ENCODE measurements around the gene PLEKHM3. TPM values are rescaled to one million over a fixed set of nuclear protein-coding genes. Genes with fewer than 3 reads are reported as not detected.

PLEKHM3 gene, protein sequence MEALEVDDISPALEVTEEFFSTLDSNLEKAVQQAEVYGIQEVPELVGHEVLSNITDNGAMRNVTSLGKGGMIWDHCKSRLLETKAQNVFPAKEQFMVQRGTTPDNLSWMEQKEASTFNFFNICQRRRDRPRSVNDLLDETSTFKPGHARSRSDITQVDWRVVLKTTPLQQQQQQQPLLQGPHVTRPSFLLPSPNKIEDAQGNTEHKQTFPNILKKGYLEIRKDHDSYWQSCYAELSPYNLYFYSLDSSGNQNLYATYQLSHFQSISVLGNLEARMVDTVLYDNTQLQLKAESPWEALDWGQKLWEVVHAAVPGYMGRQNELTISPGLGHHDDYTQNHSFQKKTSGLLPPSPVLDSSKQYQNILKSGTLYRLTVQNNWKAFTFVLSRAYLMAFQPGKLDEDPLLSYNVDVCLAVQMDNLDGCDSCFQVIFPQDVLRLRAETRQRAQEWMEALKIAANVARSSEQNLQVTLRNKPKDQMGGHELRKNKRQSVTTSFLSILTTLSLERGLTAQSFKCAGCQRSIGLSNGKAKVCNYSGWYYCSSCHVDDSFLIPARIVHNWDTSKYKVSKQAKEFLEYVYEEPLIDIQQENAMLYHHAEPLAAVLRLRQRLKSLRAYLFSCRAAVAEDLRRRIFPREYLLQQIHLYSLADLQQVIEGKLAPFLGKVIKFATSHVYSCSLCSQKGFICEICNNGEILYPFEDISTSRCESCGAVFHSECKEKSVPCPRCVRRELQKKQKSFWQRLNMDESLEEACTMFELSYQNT
- total RNA-seq (10 to 100 TPM; 15.6 to 34.5 TPM), polyA plus RNA-seq (ENCODE audit: insufficient read length in 2 of 2) (10 to 100 TPM; 16.5 to 20.2 TPM)
- long read RNA-seq, donor 1, result 0 reads
- long read RNA-seq, donor 2, result 0 reads
- long read RNA-seq, donor 3, result 0 reads
- long read RNA-seq, donor 4, result 0 reads

DNA sequence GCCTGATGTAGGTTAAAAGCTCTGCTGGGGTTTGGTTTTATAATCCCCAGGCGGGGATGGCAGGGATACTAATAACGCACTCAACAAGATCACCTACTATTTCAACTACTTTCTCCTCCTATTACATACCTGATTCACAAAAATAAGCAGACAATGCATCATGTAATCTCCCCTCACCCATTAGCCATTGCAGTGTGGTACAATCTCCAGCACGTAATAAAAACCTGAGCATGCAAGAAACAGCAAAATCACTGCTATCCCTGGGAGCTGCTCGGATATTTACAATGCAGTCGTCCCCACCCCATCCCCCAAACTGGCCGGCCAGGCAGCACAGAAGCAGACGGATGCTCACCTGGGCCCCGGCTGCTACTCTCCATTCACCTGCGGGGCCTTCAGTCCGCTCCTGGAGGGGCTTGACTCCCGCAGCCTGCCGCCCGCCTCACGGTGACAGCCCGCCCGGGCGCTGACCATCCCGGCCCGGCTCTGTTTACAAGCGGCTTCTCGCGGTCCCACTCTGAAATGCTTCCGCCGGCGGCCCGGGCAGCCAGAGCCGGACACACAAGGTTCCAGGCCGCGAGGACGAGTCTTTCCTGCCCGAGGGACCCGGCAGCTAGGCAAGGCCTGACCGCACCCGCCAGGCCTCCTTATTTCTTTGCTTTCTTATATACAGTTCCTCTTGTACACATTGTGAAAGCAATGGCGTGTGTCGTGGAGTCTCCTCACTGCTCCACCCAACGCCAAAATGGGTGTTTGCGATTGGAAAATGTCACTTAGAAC is at the start of gene PLEKHM3:
TSS of gene PLEKHM3 (minus strand) at position 491 of the 777 bp plus-strand sequence. CDS start 23,888 bp downstream, outside the sequence.
- H3K4me3 ChIP-seq (ENCODE audit: low read depth, low read length), result peak within 1 kb of the TSS; percentile 89
- no peaks in the 10 kb centered on the region for H3K36me3 ChIP-seq (ENCODE audit: control insufficient read depth, insufficient read depth, low read length)
- peak; percentile 75 to 95 (median 79) for DNase-seq (ENCODE audit: low read depth in 4 of 6, low spot score in 6 of 6)
- peaks cover 14% of the 10 kb centered on the region for H3K4me1 ChIP-seq (ENCODE audit: control insufficient read depth, insufficient read depth, low read length)
- peak within 1 kb of the TSS; percentile 70 for H3K27ac ChIP-seq (ENCODE audit: low read depth, low read length)
- 0% methylated on average over 34 of the region's 38 CpGs for WGBS (ENCODE audit: insufficient coverage)
- no peaks in the 10 kb centered on the region for H3K9me3 ChIP-seq (ENCODE audit: control insufficient read depth, insufficient read depth, low read length)
- H3K27me3 ChIP-seq (ENCODE audit: control insufficient read depth, insufficient read depth, low read length), result no peaks in the 10 kb centered on the region

DNA sequence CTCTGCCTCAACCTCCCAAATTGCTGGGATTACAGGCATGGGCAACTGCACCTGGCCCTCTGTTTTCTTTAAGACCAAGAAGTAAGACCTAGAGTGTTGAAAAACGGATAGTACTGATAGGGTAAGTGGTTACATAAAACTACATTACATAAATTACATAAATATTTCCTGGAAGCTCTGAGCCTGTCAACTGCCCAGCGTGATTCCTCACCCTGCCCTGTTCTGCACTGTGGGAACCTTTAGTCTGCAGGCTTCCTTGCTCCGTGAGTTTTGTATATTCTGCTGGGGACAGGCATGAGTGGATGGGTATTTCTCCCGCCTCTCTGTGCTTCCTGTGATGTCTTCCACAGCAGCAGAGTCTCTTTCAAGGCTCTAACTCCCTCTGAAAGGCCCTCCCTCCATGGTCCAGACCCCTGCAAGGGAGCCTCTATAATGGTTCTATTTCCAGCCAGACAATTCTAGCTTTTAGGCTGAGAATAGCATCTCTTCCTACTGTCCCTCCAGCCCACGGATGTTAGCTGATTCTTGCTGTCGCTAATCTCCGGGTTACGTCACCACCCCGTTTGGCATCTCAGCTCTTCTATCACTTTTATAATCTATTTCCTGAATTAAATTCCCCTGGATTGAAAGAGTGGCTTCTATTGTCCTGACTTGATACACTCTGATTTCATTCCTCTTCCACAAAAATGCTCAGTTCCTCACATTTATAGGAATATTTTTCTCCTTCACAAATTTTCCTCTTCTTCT is 49.5 kb upstream of the PLEKHM3 start:
- Histone ChIP-seq H3K36me3 (ENCODE audit: control insufficient read depth, insufficient read depth, low read length) (no peaks in the 10 kb centered on the region), H3K27ac (ENCODE audit: low read depth, low read length) (no peak overlapping the region), H3K27me3 (ENCODE audit: control insufficient read depth, insufficient read depth, low read length) (no peaks in the 10 kb centered on the region), H3K4me1 (ENCODE audit: control insufficient read depth, insufficient read depth, low read length) (no peaks in the 10 kb centered on the region), H3K9me3 (ENCODE audit: control insufficient read depth, insufficient read depth, low read length) (no peaks in the 10 kb centered on the region), H3K4me3 (ENCODE audit: low read depth, low read length) (no peak overlapping the region)
- 54% methylated on average over 8 of the region's 9 CpGs for WGBS (ENCODE audit: insufficient coverage)
- DNase-seq (ENCODE audit: low read depth in 4 of 6, low spot score in 6 of 6), result no peak

DNA sequence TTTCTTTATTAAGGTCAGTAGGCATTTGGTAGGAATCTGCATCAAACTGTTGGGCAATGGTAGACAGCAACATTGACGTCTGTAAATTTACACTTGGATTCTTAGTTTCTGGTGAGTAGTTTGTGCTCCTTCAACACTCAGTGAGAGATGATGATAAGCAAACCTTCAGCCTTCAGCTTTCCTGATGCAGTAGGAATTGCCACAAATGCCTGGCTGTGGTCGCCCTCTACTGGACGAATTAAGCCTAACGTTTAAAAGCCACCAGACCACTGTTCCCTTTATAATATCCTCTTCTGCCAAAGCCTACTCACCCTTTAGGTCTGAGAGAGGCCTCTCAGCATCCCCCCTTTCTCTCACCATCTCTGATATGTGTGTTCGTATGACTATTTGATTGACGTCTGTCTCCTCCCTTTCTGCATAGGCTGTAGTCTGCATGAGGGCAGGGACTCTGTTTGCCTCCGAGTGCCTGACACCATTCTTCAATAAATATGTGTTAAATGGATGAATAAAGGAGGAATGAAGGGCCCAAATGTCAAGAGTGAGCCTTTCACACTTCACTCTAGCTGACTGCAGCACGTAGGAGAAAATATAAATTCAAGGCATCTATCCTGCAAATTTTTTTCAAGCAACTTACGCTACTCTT is 47.0 kb upstream of the PLEKHM3 start:
- peak; percentile 38 to 92 (median 56) for DNase-seq (ENCODE audit: low read depth in 4 of 6, low spot score in 6 of 6)
- H3K4me3 ChIP-seq (ENCODE audit: low read depth, low read length), result no peak overlapping the region
- no peaks in the 10 kb centered on the region for H3K4me1 ChIP-seq (ENCODE audit: control insufficient read depth, insufficient read depth, low read length)
- H3K9me3 ChIP-seq (ENCODE audit: control insufficient read depth, insufficient read depth, low read length), result no peaks in the 10 kb centered on the region
- H3K27ac ChIP-seq (ENCODE audit: low read depth, low read length), result no peak overlapping the region
- H3K27me3 ChIP-seq (ENCODE audit: control insufficient read depth, insufficient read depth, low read length), result no peaks in the 10 kb centered on the region
- WGBS (ENCODE audit: insufficient coverage), result 0% methylated on average over 1 of the region's 9 CpGs
- no peaks in the 10 kb centered on the region for H3K36me3 ChIP-seq (ENCODE audit: control insufficient read depth, insufficient read depth, low read length)

DNA sequence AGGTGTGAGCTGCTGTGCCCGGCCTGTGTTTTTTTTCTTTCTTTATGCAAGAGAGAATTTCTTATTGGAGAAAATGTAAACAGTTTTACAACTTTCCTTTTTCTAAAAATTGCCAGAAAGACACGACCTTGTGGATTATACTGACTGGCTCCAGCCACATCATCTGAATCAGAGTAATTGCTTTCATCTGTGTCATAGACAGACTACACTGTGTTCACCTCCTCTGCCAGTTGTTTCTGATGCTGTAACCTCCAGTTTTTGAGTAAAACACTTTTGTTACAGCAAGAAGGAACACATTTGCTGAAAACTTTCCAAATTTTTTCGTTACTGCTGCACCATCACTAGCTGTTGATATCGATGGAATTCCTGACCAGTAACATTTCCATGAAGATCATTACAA is 43.9 kb upstream of the PLEKHM3 start:
- WGBS (ENCODE audit: insufficient coverage), result 76% methylated on average over 2 of the region's 4 CpGs
- no peaks in the 10 kb centered on the region for H3K36me3 ChIP-seq (ENCODE audit: control insufficient read depth, insufficient read depth, low read length)
- H3K4me1 ChIP-seq (ENCODE audit: control insufficient read depth, insufficient read depth, low read length), result peaks cover 4% of the 10 kb centered on the region
- H3K27me3 ChIP-seq (ENCODE audit: control insufficient read depth, insufficient read depth, low read length), result no peaks in the 10 kb centered on the region
- H3K27ac ChIP-seq (ENCODE audit: low read depth, low read length), result no peak overlapping the region
- DNase-seq (ENCODE audit: low read depth in 4 of 6, low spot score in 6 of 6), result no peak
- H3K4me3 ChIP-seq (ENCODE audit: low read depth, low read length), result no peak overlapping the region
- H3K9me3 ChIP-seq (ENCODE audit: control insufficient read depth, insufficient read depth, low read length), result no peaks in the 10 kb centered on the region

DNA sequence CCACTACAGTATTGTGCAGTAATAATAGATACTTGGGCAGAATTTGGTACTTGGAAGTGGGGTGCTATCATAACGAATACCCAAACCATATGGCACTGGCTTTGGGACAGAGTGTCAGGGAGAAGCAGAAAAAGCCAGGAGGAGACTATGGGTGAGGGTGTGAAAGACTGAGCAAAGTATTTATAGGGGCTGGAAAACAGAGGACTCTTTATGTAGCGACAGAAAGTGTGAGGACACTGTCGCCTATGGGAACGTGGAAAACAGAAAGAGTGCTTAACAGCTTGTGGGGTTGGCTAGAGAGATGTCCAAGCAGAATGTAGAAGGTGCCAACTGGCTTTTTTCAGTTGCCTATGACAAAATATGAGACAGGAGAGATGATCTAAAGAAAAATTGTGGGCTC is 40.7 kb upstream of the PLEKHM3 start:
- Histone ChIP-seq H3K4me3 (ENCODE audit: low read depth, low read length) (no peak overlapping the region), H3K36me3 (ENCODE audit: control insufficient read depth, insufficient read depth, low read length) (no peaks in the 10 kb centered on the region), H3K9me3 (ENCODE audit: control insufficient read depth, insufficient read depth, low read length) (no peaks in the 10 kb centered on the region), H3K27ac (ENCODE audit: low read depth, low read length) (no peak overlapping the region), H3K4me1 (ENCODE audit: control insufficient read depth, insufficient read depth, low read length) (peaks cover 4% of the 10 kb centered on the region), H3K27me3 (ENCODE audit: control insufficient read depth, insufficient read depth, low read length) (no peaks in the 10 kb centered on the region)
- DNase-seq (ENCODE audit: low read depth in 4 of 6, low spot score in 6 of 6), result peak in 1 of 6 donors; percentile 60
- 57% methylated on average over 4 of the region's 4 CpGs for WGBS (ENCODE audit: insufficient coverage)

DNA sequence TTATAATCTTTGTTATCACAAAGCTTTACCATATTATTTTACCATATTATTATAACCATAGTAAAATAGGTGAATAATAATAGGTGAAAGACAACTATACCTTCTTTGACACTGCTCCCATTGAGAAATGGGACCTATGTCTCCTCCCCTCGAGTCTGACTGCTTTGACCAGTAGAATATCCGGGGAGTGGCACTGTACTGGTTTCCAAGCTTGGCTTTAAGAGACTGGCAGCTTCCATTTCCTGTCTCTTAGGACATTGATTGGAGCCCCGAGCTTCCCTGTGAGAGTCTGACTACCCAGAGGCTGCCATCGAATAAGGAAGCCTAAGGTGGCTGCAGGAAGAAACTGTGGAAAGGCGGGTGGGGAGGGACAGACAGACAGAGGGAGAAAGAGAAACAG is 40.1 kb upstream of the PLEKHM3 start:
- Histone ChIP-seq H3K36me3 (ENCODE audit: control insufficient read depth, insufficient read depth, low read length) (no peaks in the 10 kb centered on the region), H3K4me3 (ENCODE audit: low read depth, low read length) (no peak overlapping the region), H3K4me1 (ENCODE audit: control insufficient read depth, insufficient read depth, low read length) (peaks cover 4% of the 10 kb centered on the region), H3K27ac (ENCODE audit: low read depth, low read length) (no peak overlapping the region), H3K9me3 (ENCODE audit: control insufficient read depth, insufficient read depth, low read length) (no peaks in the 10 kb centered on the region), H3K27me3 (ENCODE audit: control insufficient read depth, insufficient read depth, low read length) (no peaks in the 10 kb centered on the region)
- WGBS (ENCODE audit: insufficient coverage), result 86% methylated on average over 4 of the region's 5 CpGs
- DNase-seq (ENCODE audit: low read depth in 4 of 6, low spot score in 6 of 6), result no peak

DNA sequence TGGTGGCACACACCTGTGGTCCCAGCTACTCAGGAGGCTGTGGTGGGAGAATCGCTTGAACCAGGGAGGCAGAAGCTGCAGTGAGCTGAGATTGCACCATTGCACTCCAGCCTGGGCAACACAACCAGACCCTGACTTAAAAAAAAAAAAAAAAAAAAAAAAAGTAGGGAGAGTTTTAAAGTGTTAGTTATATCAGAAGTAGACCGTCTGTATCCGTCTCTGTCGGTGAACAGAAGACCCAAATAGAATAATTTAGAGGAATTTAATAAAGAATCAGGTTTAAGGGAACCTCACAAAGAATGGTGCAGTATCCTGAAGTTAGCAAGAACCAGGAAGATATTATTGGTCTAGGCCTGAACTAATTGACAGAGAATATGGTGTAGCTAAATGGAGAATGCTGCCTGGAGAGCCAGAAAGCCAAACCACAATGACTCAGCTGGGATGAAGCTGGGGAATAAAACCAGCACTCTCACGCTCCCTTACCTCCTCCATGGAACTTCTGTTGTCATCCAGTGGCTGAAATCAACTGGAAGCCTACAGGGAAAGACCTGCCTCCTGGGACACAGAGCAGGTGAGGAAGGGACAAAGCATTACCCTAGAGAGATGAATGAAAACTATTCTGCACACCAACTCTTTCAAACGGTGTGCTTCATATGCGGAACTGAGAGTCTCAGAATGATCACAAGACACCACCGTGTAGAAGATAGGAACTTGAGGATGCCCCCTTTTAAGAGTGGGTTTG is 39.1 kb upstream of the PLEKHM3 start:
- 98% methylated on average over 5 of the region's 8 CpGs for WGBS (ENCODE audit: insufficient coverage)
- no peak for DNase-seq (ENCODE audit: low read depth in 4 of 6, low spot score in 6 of 6)
- Histone ChIP-seq H3K4me3 (ENCODE audit: low read depth, low read length) (no peak overlapping the region), H3K27me3 (ENCODE audit: control insufficient read depth, insufficient read depth, low read length) (no peaks in the 10 kb centered on the region), H3K9me3 (ENCODE audit: control insufficient read depth, insufficient read depth, low read length) (no peaks in the 10 kb centered on the region), H3K4me1 (ENCODE audit: control insufficient read depth, insufficient read depth, low read length) (peaks cover 4% of the 10 kb centered on the region), H3K27ac (ENCODE audit: low read depth, low read length) (no peak overlapping the region), H3K36me3 (ENCODE audit: control insufficient read depth, insufficient read depth, low read length) (no peaks in the 10 kb centered on the region)

DNA sequence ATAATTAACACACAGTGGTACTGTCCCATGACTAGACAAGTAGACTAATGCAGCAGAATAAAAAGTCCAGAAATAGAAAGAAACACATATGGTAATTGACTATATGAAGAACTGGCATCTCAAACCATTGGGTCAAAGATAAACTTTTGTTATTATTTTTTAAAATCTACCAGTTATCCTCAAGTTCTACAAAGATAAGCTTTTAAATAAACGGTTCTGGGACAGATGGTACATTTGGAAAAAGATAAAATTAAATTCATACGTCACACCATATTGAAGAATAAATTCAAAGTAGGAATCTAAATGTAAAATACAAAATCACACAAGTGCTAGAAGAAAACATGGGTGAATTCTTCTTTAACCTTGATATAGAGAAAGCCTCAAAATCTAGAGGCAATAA is 37.6 kb upstream of the PLEKHM3 start:
- Histone ChIP-seq H3K4me1 (ENCODE audit: control insufficient read depth, insufficient read depth, low read length) (peaks cover 4% of the 10 kb centered on the region), H3K27me3 (ENCODE audit: control insufficient read depth, insufficient read depth, low read length) (no peaks in the 10 kb centered on the region), H3K9me3 (ENCODE audit: control insufficient read depth, insufficient read depth, low read length) (no peaks in the 10 kb centered on the region), H3K36me3 (ENCODE audit: control insufficient read depth, insufficient read depth, low read length) (no peaks in the 10 kb centered on the region), H3K4me3 (ENCODE audit: low read depth, low read length) (no peak overlapping the region), H3K27ac (ENCODE audit: low read depth, low read length) (no peak overlapping the region)
- DNase-seq (ENCODE audit: low read depth in 4 of 6, low spot score in 6 of 6), result peak in 1 of 6 donors; percentile 64
- no CpG with 5 or more reads among the region's 2 CpGs for WGBS (ENCODE audit: insufficient coverage)
